HG03175 (cell line): ENCODE measurements around the gene ZNF655.
"Not testable (repeated sequence)": the region's sequence is repeated elsewhere in the genome, so short reads cannot be mapped to it uniquely, and the experiment has no call there.

Experiments
- ATAC-seq: cut with Tn5 transposase; IDR thresholded peaks from one replicate; pipeline ENCODE4 v1.9.1; 2021; ENCODE audit warnings: mild to moderate bottlenecking, moderate library complexity; ENCODE audit not compliant: unreplicated experiment

Gene ZNF655, protein sequence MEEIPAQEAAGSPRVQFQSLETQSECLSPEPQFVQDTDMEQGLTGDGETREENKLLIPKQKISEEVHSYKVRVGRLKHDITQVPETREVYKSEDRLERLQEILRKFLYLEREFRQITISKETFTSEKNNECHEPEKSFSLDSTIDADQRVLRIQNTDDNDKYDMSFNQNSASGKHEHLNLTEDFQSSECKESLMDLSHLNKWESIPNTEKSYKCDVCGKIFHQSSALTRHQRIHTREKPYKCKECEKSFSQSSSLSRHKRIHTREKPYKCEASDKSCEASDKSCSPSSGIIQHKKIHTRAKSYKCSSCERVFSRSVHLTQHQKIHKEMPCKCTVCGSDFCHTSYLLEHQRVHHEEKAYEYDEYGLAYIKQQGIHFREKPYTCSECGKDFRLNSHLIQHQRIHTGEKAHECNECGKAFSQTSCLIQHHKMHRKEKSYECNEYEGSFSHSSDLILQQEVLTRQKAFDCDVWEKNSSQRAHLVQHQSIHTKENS

DNA sequence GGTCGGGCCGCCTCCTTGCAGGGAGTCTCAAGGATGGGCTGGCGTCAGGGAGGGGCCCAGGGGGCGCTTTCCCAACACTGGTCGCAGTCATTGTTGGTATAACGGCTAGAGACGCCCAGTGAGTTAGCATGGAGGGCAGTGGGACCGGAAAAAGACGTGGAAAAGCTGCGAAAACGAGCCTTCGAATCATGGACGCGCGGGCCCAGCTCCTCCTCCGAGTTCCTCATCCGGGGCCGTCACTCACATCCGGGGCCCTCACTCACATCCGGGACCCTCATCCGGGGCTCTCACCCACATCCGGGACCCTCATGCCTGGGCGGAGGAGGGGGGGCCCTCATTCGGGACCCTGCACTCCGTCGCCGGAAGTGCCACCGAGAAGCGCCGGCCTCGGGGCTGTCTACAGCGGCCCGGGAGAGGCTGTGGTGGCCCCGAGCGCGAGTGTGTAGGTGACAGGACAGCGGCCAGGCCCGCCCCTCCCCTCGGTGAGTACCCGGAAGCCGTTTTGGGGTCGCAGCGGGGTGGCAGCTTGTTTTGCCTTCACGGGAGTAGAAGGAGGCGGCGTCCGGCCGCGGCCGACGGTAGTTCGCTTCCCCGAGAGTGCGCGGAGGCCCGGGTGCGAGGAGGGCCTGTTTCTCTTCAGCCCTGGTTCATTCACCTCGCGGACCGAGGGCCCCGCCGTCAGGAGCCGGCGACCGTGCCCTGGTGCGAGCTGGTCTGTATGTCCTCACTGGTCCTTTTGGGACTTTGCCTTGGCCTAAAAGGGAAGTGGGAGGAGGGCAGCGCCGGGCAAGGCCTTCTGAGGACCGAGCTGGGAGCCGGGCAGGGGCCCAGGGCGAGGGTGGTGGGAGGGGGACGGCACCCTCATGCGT, at the start of gene ZNF655:
TSS of gene ZNF655 (plus strand) at position 337 of the 869 bp plus-strand sequence. CDS start 1,918 bp downstream, outside the sequence.
- peak; percentile 77 for ATAC-seq

DNA sequence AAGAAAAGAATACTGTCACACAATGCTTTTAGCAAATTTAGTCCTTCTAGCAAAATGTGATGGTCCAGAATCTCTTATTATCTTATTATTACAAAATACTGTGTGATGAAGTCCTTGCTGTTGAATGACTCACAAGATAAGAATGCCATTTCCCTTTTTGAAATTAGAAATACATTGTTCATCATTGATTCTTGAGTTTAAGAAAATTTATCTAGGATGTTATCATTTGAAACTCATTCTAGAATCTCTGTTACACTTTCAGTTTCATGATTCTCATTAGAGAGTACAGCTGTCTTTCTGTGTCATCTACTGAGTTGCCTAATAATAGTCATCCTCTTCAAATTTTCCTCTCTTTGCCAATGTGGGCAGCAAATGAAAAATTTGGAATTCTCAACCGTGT, 44.4 kb upstream of the ZNF655 start:
- ATAC-seq = no peak

DNA sequence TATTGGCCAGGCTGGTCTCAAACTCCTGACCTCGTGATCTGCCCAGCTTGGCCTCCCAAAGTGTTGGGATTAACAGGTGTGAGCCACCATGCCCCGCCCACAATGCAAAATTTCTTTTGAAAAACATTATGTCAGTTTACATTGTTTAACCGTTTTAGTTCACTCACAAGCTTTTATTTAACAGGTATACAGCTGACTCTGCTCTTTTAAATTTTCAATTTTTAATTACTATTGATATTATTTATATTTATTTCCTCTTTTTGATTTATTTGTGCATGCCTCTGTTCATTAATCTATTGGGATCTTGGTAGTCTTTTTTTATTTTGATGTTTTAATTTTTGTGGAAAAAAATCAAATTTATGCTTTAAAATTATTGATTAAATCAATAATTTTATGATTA, 37.0 kb upstream of the ZNF655 start:
- no peak for ATAC-seq

DNA sequence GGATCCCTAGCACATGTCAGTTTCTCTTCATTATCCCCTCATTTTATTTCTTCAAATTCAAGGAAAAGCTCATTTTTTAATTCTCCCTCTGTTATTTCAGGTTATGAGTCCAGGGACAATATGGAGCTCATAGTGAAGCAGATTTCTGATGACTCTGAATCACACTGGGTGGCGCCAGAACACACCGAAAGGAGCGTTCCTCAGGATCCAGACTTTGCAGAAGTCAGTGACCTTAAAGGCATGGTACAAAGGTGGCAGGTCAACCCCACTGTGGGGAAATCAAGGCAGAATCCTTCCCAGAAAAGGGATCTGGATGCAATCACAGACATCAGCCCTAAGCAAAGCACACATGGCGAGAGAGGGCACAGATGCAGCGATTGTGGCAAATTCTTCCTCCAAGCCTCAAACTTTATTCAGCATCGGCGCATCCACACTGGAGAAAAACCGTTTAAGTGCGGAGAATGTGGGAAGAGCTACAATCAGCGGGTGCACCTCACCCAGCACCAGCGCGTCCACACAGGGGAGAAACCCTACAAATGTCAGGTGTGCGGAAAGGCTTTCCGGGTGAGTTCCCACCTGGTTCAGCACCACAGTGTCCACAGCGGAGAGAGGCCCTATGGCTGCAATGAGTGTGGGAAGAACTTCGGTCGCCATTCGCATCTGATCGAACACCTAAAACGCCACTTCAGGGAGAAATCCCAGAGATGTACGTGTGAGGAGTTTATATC, 32.6 kb upstream of the ZNF655 start:
- ATAC-seq = no peak

DNA sequence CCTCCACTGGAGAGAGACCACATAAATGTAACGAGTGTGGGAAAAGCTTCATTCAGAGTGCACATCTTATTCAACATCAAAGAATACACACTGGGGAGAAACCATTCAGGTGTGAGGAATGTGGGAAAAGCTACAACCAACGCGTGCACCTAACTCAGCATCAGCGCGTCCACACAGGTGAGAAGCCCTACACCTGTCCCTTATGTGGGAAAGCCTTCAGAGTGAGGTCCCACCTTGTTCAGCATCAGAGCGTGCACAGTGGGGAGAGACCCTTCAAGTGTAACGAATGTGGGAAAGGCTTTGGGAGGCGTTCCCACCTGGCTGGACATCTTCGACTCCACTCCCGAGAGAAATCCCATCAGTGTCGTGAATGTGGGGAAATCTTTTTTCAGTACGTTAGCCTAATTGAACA, 27.1 kb upstream of the ZNF655 start:
- ATAC-seq = no peak

DNA sequence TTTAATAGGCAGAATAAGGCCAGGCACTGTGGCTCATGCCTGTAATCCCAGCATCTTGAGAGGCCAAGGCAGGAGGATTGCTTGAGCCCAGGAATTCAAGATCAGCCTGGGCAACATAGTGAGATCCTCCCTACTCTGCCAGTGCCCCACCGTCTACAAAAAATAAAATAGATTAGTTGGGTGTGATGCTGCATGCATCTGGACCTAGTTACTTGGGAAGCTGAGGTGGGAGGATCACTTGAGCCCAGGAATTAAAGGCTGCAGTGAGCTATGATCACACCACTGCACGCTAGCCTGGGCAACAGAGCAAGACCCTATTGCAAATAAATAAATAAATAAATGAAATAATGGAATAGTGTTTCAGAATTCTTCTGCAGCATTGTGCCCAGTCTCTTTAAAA, 22.8 kb upstream of the ZNF655 start:
- no peak for ATAC-seq

DNA sequence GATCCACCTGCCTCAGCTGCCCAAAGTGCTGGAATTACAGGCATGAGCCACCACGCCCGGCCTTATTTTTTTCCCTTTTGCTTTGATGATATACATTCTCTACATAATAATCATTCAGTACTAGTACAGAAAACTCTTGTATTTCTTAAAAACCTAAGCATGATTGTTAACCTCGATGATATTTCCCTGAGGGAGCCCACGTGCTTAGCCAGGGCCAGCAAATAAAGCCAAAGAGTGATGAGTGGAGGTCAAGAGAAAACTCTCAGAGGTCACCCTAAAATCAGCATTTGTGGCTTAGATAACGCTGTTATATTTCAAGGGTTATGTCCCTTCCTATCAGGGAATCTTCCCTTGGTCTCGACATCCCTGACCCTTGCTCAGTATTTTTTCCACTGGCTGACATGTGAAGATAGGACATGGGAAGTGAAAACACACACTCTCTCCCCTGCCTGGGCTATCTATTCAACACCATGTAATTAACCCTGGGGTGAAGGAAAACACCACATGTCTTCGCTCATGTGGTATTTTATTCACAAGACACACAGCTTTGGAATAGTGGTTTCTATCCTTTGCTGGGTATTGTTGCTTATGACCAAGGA, 19.1 kb upstream of the ZNF655 start:
- ATAC-seq = no peak

DNA sequence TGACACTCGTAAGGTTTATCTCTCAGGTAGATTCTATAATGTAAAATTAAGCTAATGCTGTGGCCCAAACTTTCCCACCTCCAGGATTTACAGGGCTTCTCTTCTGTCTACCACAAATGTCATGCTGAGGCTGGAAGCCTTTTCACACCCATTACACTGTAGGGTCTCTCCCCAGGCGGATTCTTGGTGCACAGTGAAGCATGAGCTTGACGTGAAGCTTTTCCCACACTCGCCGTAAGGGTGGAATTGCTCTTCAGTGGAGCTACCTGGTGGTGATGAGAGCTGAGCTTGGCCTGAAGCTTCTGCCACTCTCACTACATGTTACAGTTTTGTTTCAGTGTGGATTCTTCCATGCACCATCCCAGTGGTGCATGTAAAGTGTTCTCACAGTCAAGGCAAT, 17.9 kb upstream of the ZNF655 start:
- ATAC-seq = no peak

DNA sequence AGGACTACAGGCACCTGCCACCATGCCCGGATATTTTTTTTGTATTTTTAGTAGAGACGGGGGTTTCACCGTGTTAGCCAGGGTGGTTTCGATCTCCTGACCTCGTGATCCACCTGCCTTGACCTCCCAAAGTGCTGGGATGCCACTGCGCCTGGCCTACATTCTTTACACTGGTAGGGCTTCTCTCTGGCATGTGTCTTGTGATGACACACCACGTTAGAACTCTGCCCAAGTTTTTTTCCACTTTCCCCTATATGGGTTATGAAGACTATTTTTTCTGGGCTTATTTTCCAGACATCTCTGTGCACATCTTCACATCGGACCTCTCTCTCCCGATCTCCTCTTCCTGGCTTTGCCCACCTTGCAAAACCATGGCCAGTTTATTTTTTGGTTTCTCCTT, 17.2 kb upstream of the ZNF655 start:
- ATAC-seq = no peak

DNA sequence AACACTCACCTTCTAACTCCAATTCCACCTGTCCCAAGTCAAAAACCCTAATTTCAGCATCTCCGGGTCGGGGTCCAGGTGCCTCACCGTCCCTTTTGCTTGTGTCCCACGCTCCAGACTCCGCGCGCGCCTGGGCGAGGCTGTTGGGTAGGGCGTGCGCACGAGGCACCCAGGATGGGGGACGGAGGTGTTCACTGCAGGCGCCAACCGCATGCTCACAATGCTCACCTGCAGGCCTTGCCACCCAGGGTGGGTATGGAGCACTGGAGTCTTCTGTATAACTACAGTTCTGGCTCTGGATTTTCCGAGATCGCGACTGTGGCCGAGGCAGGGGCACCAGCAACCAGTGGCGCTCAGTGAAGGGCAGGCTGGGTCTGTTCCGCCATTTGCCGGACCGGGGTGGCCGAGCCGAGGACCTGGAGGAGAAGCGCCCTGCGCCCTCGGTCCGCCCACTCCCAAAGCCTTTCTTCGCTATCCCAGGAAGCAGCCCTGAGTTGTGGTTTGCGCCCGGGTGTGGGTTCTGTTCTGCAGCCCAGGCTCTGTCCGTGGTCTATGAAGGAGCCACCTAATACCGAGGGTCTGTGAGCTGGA, 15.3 kb upstream of the ZNF655 start:
- ATAC-seq = no peak

DNA sequence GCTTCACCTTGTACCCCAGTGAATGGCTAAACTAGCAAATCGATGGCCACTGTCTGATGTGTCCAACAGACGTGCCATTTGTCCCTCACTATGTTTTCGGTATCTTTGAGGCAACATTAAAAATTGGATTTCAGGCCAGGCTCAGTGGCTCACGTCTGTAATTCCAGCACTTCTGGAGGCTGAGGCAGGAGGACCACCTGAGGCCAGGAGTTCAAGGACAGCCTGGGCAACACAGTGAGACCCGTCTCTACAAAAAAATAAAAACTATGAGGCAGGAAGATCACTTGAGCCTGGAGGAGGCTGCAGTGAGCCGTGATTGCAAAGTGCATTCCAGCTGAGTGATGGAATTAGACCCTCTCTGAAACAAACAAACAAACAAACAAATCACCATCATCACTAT, 14.5 kb upstream of the ZNF655 start:
- no peak for ATAC-seq

DNA sequence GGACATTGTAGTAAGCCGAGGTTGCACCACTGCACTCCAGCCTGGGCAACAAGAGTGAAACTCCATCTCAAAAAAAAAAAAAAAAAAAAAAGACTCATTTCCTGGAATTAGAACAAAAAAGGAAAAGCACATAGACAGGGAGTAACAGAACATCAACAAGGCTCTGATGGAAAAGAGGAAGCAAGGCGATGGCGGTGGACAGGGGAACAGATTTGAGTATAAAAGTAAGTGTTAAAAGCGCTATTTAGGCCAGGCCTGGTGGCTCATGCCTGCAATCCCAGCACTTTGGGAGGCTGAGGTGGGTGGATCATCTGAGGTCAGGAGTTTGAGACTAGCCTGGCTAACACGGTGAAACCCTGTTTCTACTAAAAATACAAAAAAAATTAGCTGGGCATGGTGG, 13.1 kb upstream of the ZNF655 start:
- not testable (repeated sequence) for ATAC-seq

DNA sequence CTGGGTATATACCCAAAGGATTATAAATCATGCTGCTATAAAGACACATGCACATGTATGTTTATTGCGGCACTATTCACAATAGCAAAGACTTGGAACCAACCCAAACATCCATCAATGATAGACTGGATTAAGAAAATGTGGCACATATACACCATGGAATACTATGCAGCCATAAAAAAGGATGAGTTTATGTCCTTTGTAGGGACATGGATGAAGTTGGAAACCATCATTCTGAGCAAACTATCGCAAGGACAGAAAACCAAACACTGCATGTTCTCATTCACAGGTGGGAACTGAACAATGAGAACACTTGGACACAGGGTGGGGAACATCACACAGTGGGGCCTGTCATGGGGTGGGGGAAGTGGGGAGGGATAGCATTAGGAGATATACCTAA, 8.9 kb upstream of the ZNF655 start:
- ATAC-seq = not testable (repeated sequence)

DNA sequence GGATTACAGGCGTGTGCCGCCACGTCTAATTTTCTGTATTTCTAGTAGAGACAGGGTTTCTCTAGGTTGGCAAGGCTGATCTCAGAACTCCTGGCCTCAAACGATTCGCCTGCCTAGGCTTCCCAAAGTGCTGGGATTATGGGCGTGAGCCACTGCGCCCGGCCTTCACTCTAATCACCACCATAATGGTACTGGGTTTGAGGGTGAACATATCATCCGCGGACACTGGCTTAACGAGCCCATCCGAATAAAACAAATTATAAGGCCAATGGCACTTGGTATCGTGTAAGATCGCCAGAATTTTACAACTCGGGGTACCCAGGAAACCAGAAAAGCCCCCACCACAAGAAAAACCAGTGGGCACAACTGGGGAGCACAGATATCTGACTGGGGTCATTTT, 7.1 kb upstream of the ZNF655 start:
- peak; percentile 11 for ATAC-seq

DNA sequence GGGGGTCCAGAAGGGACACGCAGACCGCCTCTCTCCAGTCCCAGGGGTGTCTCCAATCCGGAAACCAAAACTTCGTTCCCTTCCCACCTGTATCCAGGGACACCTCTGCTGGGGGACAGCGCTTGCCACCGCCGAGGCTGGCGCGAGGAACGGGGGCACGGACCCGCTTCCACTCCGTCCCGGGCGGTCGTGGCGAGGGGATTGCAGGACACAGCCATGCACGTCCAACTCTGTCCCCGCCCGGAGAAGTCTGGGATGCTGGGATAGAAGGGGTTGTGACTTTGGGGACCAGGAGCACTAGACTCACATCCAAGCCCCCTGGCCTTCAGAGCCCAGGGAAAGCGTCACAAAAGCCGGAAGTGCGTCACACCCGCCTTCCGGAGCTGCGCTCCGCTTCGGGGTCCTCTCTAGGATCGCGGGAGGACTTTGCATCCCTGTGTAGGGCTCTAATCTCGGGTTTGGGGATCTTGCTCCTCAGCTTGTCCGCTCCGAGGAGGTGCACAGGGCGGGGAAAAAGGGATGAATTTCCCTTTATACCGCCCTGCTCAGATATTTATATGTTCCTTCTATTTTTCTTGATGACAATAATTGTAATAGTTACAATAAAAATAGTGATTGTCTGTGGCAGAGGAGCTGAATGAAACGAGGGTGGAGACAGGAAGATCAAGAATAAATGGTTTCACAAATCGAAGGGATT, 6.5 kb upstream of the ZNF655 start, which contains the start of gene FAM200A:
TSS of gene FAM200A (minus strand) at position 348 of the 697 bp plus-strand sequence. CDS start 3,707 bp downstream, outside the sequence.
- ATAC-seq = peak; percentile 94

DNA sequence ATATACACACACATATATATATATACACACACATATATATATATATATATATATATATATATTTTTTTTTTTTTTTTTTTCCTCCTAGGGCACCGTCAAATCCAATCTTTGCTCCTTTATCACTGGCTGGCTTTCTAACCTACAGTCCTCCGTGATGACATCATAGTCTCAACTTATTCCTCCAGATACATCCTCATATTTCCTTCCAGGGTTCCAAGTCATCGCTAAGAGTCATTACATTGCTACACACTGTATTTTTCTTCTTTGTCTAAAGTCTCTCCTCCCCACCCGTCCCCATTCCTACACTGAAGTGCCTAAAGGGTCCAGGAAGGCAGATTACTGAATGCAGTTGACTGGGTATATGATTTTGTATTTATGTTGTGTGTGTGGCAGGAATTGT, 5.4 kb upstream of the ZNF655 start:
- no peak for ATAC-seq

DNA sequence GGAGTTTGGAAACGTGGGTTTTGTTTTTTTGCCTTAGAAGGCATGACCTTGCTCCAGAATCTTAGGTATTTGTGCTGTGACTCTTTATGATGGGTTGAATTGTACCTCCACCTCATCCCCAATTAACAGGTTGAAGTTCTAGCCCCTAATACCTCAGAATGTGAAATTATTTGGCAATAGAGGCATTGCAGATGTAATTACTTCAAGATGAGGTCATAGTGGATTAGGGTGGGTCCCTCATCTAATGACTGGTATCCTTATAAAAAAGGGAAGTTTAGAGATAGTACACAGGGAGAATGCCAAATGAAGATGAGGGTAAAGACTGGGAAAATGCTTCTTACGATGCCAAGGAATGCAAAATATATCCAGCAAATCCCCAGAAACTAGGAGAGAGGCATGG, 3.5 kb upstream of the ZNF655 start:
- ATAC-seq = no peak

DNA sequence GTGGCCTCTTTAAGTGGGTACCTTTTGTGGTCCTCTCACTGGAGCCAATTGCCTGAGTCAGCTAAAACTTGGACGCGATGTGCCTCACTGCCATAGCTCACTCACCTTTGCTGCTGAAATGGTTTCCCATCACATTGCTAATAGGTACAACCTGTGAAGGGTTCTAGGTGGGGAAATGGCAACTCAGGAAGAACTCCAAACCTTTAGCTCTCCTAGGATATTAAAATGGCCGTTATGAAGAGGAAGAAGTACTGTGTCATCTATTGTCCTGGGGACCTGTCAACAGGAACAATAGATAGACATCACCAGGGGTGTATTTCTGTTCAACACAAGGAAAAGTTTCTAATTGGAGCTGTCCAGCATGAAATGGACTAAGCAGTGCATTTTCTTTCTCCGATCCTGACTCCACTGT, 1.2 kb upstream of the ZNF655 start:
- ATAC-seq = no peak

DNA sequence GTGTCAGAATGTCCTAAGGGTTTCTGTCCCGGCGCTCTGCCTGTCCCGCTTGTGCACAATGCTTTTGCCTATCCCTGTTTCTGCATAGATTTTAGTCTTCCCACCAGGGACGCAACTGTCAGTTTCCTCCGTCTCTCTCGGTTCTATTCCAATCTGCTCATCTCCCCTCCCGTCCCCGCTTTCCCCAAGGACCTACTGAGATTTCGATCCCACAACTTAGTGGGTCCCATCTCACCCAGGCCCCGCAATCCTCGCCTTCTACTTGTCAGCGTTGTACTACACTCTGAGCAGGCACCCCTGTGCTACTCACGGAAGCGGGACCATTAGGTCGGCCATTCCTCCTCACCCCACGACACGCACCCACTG, 519 bp upstream of the ZNF655 start:
- ATAC-seq = peak; percentile 55
